SK-N-SH (cell line): Measurements from ENCODE around the gene ATG4C. TPM values are rescaled to one million over a fixed set of nuclear protein-coding genes. Genes with fewer than 3 reads are reported as not detected.

ENCODE experiments used
- CTCF ChIA-PET: fragments of 300-600, 350-600 bp; formaldehyde crosslinking; extraction: SDS; loops from one replicate; lab custom pipeline; 2021; lab: Yijun Ruan, JAX
- POLR2A ChIA-PET: fragments of 350-600 bp; sonication (Branson Sonifier 250); formaldehyde crosslinking; extraction: SDS; loops from one replicate; lab custom pipeline; 2020; ENCODE audit warnings: antibody characterized with exemption, inconsistent platforms; lab: Yijun Ruan, JAX
- DNase-seq: peaks from one replicate; pipeline ENCODE4 v3.0.0; 2012
- H2AFZ ChIP-seq: fragments of 200-600 bp; sonication (generic); 2 replicates; pipeline ENCODE4 v1.8.1; 2016; ENCODE audit warnings: antibody characterized with exemption, mild to moderate bottlenecking, low read depth
- H3F3A ChIP-seq: fragments of 200-600 bp; sonication (generic); replicated peaks from 2 replicates; pipeline ENCODE3; 2016; ENCODE audit warnings: antibody characterized with exemption, mild to moderate bottlenecking; ENCODE audit not compliant: insufficient read depth
- H3K27ac ChIP-seq, 2 experiments: fragments of 200-500 bp in 1 of 2; fragments of 200-600 bp in 1 of 2; sonication (Bioruptor generic) in 1 of 2; sonication (generic), shearing (Covaris generic) in 1 of 2; 2 replicates each; pipeline versions ENCODE4 v1.5.1 to v1.6.1; 2014 to 2016; ENCODE audit warnings: low read depth in 2 of 2, inconsistent platforms in 1 of 2, low read length in 1 of 2, mild to moderate bottlenecking in 1 of 2, mixed read lengths in 1 of 2
- H3K27me3 ChIP-seq: fragments of 200-600 bp; sonication (generic), shearing (Covaris generic); 2 replicates; pipeline ENCODE4 v1.6.1; 2016; ENCODE audit warnings: mixed run types; ENCODE audit not compliant: insufficient read depth
- H3K36me3 ChIP-seq, 2 experiments: fragments of 200-500 bp in 1 of 2; fragments of 200-600 bp in 1 of 2; sonication (Bioruptor generic) in 1 of 2; sonication (generic) in 1 of 2; replicated peaks in 1 of 2; 2 replicates each; pipeline versions ENCODE3 to v1.5.1; 2014 to 2016; ENCODE audit warnings: low read length in 1 of 2, mild to moderate bottlenecking in 1 of 2; ENCODE audit not compliant: insufficient read depth in 2 of 2, control insufficient read depth in 1 of 2
- H3K4me1 ChIP-seq, 2 experiments: fragments of 200-500 bp in 1 of 2; fragments of 200-600 bp in 1 of 2; sonication (Bioruptor generic) in 1 of 2; sonication (generic), shearing (Covaris generic) in 1 of 2; 2 replicates each; pipeline versions ENCODE4 v1.5.1 to v1.6.1; 2014 to 2016; ENCODE audit warnings: low read depth in 1 of 2, low read length in 1 of 2, mixed run types in 1 of 2; ENCODE audit not compliant: insufficient read depth in 2 of 2, control insufficient read depth in 1 of 2
- H3K4me2 ChIP-seq: fragments of 200-600 bp; sonication (generic), shearing (Covaris generic); 2 replicates; pipeline ENCODE4 v1.6.1; 2017; ENCODE audit warnings: mixed run types
- H3K4me3 ChIP-seq, 2 experiments: fragments of 200-500 bp in 1 of 2; fragments of 200-600 bp in 1 of 2; sonication (Bioruptor generic) in 1 of 2; sonication (generic), shearing (Covaris generic) in 1 of 2; 2 replicates each; pipeline versions ENCODE4 v1.5.1 to v1.8.1; 2014 to 2016; ENCODE audit warnings: low read depth in 2 of 2, inconsistent platforms in 1 of 2, low read length in 1 of 2, mild to moderate bottlenecking in 1 of 2, mixed read lengths in 1 of 2, moderate library complexity in 1 of 2
- H3K79me2 ChIP-seq: fragments of 200-600 bp; sonication (generic); 2 replicates; pipeline ENCODE4 v1.8.1; 2017; ENCODE audit warnings: mild to moderate bottlenecking; ENCODE audit not compliant: insufficient read depth
- H3K9ac ChIP-seq: fragments of 200-600 bp; sonication (generic); 2 replicates; pipeline ENCODE4 v1.6.1; 2017; ENCODE audit warnings: mixed run types
- H3K9me2 ChIP-seq: fragments of 200-600 bp; sonication (generic); 2 replicates; pipeline ENCODE4 v1.6.1; 2017; ENCODE audit warnings: mixed run types
- H3K9me3 ChIP-seq: fragments of 200-600 bp; sonication (generic); 2 replicates; pipeline ENCODE4 v1.6.1; 2017; ENCODE audit warnings: mixed run types, mild to moderate bottlenecking, moderate library complexity
- H4K20me1 ChIP-seq: fragments of 200-600 bp; sonication (generic); 2 replicates; pipeline ENCODE4 v1.6.1; 2017; ENCODE audit warnings: mild to moderate bottlenecking, mixed run types; ENCODE audit not compliant: insufficient read depth
- CTCF ChIP-seq: fragments of 200-600 bp; sonication (generic); IDR thresholded peaks from 2 replicates; pipeline ENCODE4 v1.6.1; 2017; ENCODE audit warnings: antibody characterized with exemption, mild to moderate bottlenecking, moderate library complexity
- ELF1 ChIP-seq: IDR thresholded peaks from 2 replicates; pipeline ENCODE4 v1.4.0; 2012
- EP300 ChIP-seq, 2 experiments: IDR thresholded peaks; 2 replicates each; pipeline versions ENCODE4 v1.4.0 to v1.6.1; 2012; ENCODE audit warnings: borderline replicate concordance in 1 of 2, low read depth in 1 of 2, low read length in 1 of 2
- EZH2phosphoT487 ChIP-seq: fragments of 200-600 bp; sonication (generic); IDR thresholded peaks from 2 replicates; pipeline ENCODE4 v1.6.1; 2017; ENCODE audit warnings: low read depth, mixed run types, mild to moderate bottlenecking, antibody characterized with exemption, moderate library complexity, borderline replicate concordance
- FOSL2 ChIP-seq: IDR thresholded peaks from 2 replicates; pipeline ENCODE4 v1.4.0; 2012; ENCODE audit warnings: low read depth, mild to moderate bottlenecking, moderate library complexity, borderline replicate concordance
- FOXM1 ChIP-seq: IDR thresholded peaks from 2 replicates; pipeline ENCODE4 v1.4.0; 2012; ENCODE audit warnings: low read depth, mild to moderate bottlenecking
- GATA2 ChIP-seq: sonication (generic); formaldehyde crosslinking; IDR thresholded peaks from 2 replicates; pipeline ENCODE4 v1.5.0; 2020; ENCODE audit warnings: mild to moderate bottlenecking, missing genetic modification reagents
- JUND ChIP-seq: IDR thresholded peaks from 2 replicates; pipeline ENCODE4 v1.4.0; 2012
- MAX ChIP-seq: IDR thresholded peaks from 2 replicates; pipeline ENCODE4 v1.4.0; 2012; ENCODE audit warnings: low read depth
- MXI1 ChIP-seq: IDR thresholded peaks from 2 replicates; pipeline ENCODE4 v1.6.1; 2012; ENCODE audit warnings: mild to moderate bottlenecking, low read depth, low read length, improper control_type of control experiment
- NFIC ChIP-seq: IDR thresholded peaks from 2 replicates; pipeline ENCODE4 v1.4.0; 2012; ENCODE audit warnings: borderline replicate concordance
- NRF1 ChIP-seq: IDR thresholded peaks from 2 replicates; pipeline ENCODE4 v1.6.1; 2012; ENCODE audit warnings: low read depth, mild to moderate bottlenecking, low read length
- PBX3 ChIP-seq: IDR thresholded peaks from 2 replicates; pipeline ENCODE4; 2012
- RAD21 ChIP-seq: IDR thresholded peaks from 2 replicates; pipeline ENCODE4 v1.6.1; 2012; ENCODE audit warnings: mild to moderate bottlenecking, low read length
- REST ChIP-seq: IDR thresholded peaks from 2 replicates; pipeline ENCODE4 v1.6.1; 2012; ENCODE audit warnings: mild to moderate bottlenecking, low read depth, low read length, moderate library complexity
- RFX5 ChIP-seq: IDR thresholded peaks from 2 replicates; pipeline ENCODE4 v1.6.1; 2012; ENCODE audit warnings: mild to moderate bottlenecking, improper control_type of control experiment, low read length
- SIN3A ChIP-seq: IDR thresholded peaks from 2 replicates; pipeline ENCODE4 v1.6.1; 2012; ENCODE audit warnings: low read depth, mild to moderate bottlenecking, low read length, moderate library complexity, borderline replicate concordance
- TCF12 ChIP-seq: IDR thresholded peaks from 2 replicates; pipeline ENCODE4 v1.4.0; 2012
- USF1 ChIP-seq: IDR thresholded peaks from 2 replicates; pipeline ENCODE4 v1.4.0; 2012; ENCODE audit warnings: low read depth, borderline replicate concordance
- USF2 ChIP-seq: fragments of 150-350 bp; IDR thresholded peaks from 2 replicates; pipeline ENCODE4 v1.6.1; 2017; ENCODE audit warnings: antibody characterized with exemption, low read length, low read depth, borderline replicate concordance
- YY1 ChIP-seq: IDR thresholded peaks from 2 replicates; pipeline ENCODE4 v1.4.0; 2012; ENCODE audit warnings: low read depth, mild to moderate bottlenecking
- ZBTB33 ChIP-seq: IDR thresholded peaks from 2 replicates; pipeline ENCODE4 v1.4.0; 2012; ENCODE audit warnings: low read depth, borderline replicate concordance
- WGBS: methylation state at CpG from one replicate; pipeline ENCODE4 v1.1.6; 2017; ENCODE audit warnings: low lambda C conversion rate; 5-methylcytosine and 5-hydroxymethylcytosine counted together
- polyA plus RNA-seq, 3 experiments: library from polyadenylated mRNA; depleted of rRNA; stranded (reverse); fragments of >200 nt; gene quantifications; 2 replicates each; pipeline ENCODE4 v1.2.3, GENCODE V29; 2012

The ATG4C gene
- polyA plus RNA-seq, 1 of the 3 experiments (the other 2 are of a cell fraction), result 3.0 TPM

GRCh38 chr1:62800281-62800680, 16.3 kb downstream of the ATG4C start (continued):
- TF ChIP-seq REST (no peak), YY1 (no peak), MAX (no peak), GATA2 (CRISPR knock-in tag) (no peak), MXI1 (no peak), EP300 (IDR thresholded peaks at IDR 0.05; ENCODE audit: borderline replicate concordance in 1 of 2, low read depth in 1 of 2, low read length in 1 of 2) (no peak), SIN3A (no peak), NFIC (no peak), USF2 (no peak), RAD21 (no peak), EZH2phosphoT487 (no peak)

GRCh38 chr1:62800825-62801306, 16.9 kb downstream of the ATG4C start:
- Histone ChIP-seq H3F3A (no peaks in the 10 kb centered on the region), H3K9me3 (no peaks in the 10 kb centered on the region), H3K27me3 (no peaks in the 10 kb centered on the region), H3K79me2 (peaks cover 5% of the 10 kb centered on the region; the same call in 1 of the 2 replicates), H3K36me3 (peaks cover 0 to 5% of the 10 kb centered on the region in 2 experiments), H3K9ac (no peak overlapping the region), H3K4me1 (no peaks in the 10 kb centered on the region; a peak in 1 of 4 replicates), H3K4me2 (no peak overlapping the region), H3K27ac (no peak overlapping the region), H3K9me2 (no peaks in the 10 kb centered on the region), H3K4me3 (no peak overlapping the region), H4K20me1 (no peaks in the 10 kb centered on the region), H2AFZ (no peak overlapping the region)
- ChIA-PET CTCF (interaction anchor here (0.6 kb wide), 1 partner anchor 420 kb away, joined by 3 read pairs; no protein-coding TSS in a partner anchor), POLR2A (no interaction called here)
- WGBS, result 87% methylated on average over 3 of the region's 3 CpGs
- no peak for DNase-seq
- TF ChIP-seq RFX5 (no peak), ELF1 (no peak), JUND (no peak), TCF12 (no peak), RAD21 (no peak), MXI1 (no peak), ZBTB33 (no peak), CTCF (no peak), NRF1 (no peak), PBX3 (no peak), EZH2phosphoT487 (no peak), FOSL2 (no peak), GATA2 (CRISPR knock-in tag) (no peak), USF1 (no peak), SIN3A (no peak), FOXM1 (no peak)
